ENCODE measurements around the gene IQGAP1.
A peak's percentile ranks its signal among the peaks of the same experiment; 100 is the strongest.

The IQGAP1 gene

GRCh38 chr15:90379263-90379662 lies 8.8 kb upstream of the IQGAP1 start:
- Histone ChIP-seq H3K9me3 (ENCODE audit: insufficient read depth, low read depth, low read length) (peaks cover 11% of the 10 kb centered on the region; the same call in 1 of the 2 replicates), H3K9ac (ENCODE audit: low read depth, low read length) (no peak overlapping the region), H3K4me3 (ENCODE audit: low read length) (no peak overlapping the region), H3K4me1 (ENCODE audit: insufficient read depth, low read length) (no peaks in the 10 kb centered on the region), H3K27me3 (ENCODE audit: insufficient read depth, low read length) (no peaks in the 10 kb centered on the region), H3K36me3 (ENCODE audit: insufficient read depth, low read depth, low read length) (no peaks in the 10 kb centered on the region), H3K27ac (ENCODE audit: low read length) (no peak overlapping the region)

GRCh38 chr15:90381515-90381914 lies 6.5 kb upstream of the IQGAP1 start:
- H3K4me1 ChIP-seq (ENCODE audit: insufficient read depth, low read length): no peaks in the 10 kb centered on the region

GRCh38 chr15:90382320-90382719 lies 5.7 kb upstream of the IQGAP1 start:
- H3K9me3 ChIP-seq (ENCODE audit: insufficient read depth, low read depth, low read length): peaks cover 11% of the 10 kb centered on the region; the same call in 1 of the 2 replicates
- H3K4me3 ChIP-seq (ENCODE audit: low read length): no peak overlapping the region
- H3K27me3 ChIP-seq (ENCODE audit: insufficient read depth, low read length): no peaks in the 10 kb centered on the region
- H3K27ac ChIP-seq (ENCODE audit: low read length): no peak overlapping the region
- H3K36me3 ChIP-seq (ENCODE audit: insufficient read depth, low read depth, low read length): no peaks in the 10 kb centered on the region
- H3K4me1 ChIP-seq (ENCODE audit: insufficient read depth, low read length): no peaks in the 10 kb centered on the region; the same call in 1 of the 2 replicates
- no peak overlapping the region for H3K9ac ChIP-seq (ENCODE audit: low read depth, low read length)

More at GRCh38 chr15:90381515-90381914, 6.5 kb upstream of the IQGAP1 start:
- Histone ChIP-seq H3K27ac (ENCODE audit: low read length) (no peak overlapping the region), H3K9me3 (ENCODE audit: insufficient read depth, low read depth, low read length) (peaks cover 11% of the 10 kb centered on the region; the same call in 1 of the 2 replicates), H3K27me3 (ENCODE audit: insufficient read depth, low read length) (no peaks in the 10 kb centered on the region), H3K36me3 (ENCODE audit: insufficient read depth, low read depth, low read length) (no peaks in the 10 kb centered on the region), H3K4me3 (ENCODE audit: low read length) (no peak overlapping the region), H3K9ac (ENCODE audit: low read depth, low read length) (no peak overlapping the region)

GRCh38 chr15:90386221-90386620 lies 1.8 kb upstream of the IQGAP1 start:
- Histone ChIP-seq H3K36me3 (ENCODE audit: insufficient read depth, low read depth, low read length) (peaks cover 8% of the 10 kb centered on the region), H3K9me3 (ENCODE audit: insufficient read depth, low read depth, low read length) (no peaks in the 10 kb centered on the region), H3K4me3 (ENCODE audit: low read length) (no peak overlapping the region), H3K27ac (ENCODE audit: low read length) (no peak overlapping the region), H3K27me3 (ENCODE audit: insufficient read depth, low read length) (no peaks in the 10 kb centered on the region), H3K4me1 (ENCODE audit: insufficient read depth, low read length) (peaks cover 10% of the 10 kb centered on the region), H3K9ac (ENCODE audit: low read depth, low read length) (no peak overlapping the region)

GRCh38 chr15:90388462-90389380 lies 679 bp downstream of the IQGAP1 start:
- H3K4me3 ChIP-seq (ENCODE audit: low read length): peak overlapping the region; percentile 89
- peaks cover 14% of the 10 kb centered on the region for H3K36me3 ChIP-seq (ENCODE audit: insufficient read depth, low read depth, low read length)
- peaks cover 30% of the 10 kb centered on the region for H3K4me1 ChIP-seq (ENCODE audit: insufficient read depth, low read length)
- H3K27me3 ChIP-seq (ENCODE audit: insufficient read depth, low read length): no peaks in the 10 kb centered on the region
- H3K27ac ChIP-seq (ENCODE audit: low read length): no peak overlapping the region
- no peaks in the 10 kb centered on the region for H3K9me3 ChIP-seq (ENCODE audit: insufficient read depth, low read depth, low read length)
- peak overlapping the region; percentile 87; the same call in 1 of the 2 replicates for H3K9ac ChIP-seq (ENCODE audit: low read depth, low read length)

GRCh38 chr15:90389513-90389912 lies 1.5 kb downstream of the IQGAP1 start:
- no peak overlapping the region; the same call in 1 of the 2 replicates for H3K9ac ChIP-seq (ENCODE audit: low read depth, low read length)
- no peaks in the 10 kb centered on the region for H3K27me3 ChIP-seq (ENCODE audit: insufficient read depth, low read length)
- peaks cover 14% of the 10 kb centered on the region for H3K36me3 ChIP-seq (ENCODE audit: insufficient read depth, low read depth, low read length)
- H3K27ac ChIP-seq (ENCODE audit: low read length): no peak overlapping the region
- peak overlapping the region; percentile 89 for H3K4me3 ChIP-seq (ENCODE audit: low read length)
- no peaks in the 10 kb centered on the region for H3K9me3 ChIP-seq (ENCODE audit: insufficient read depth, low read depth, low read length)
- peaks cover 35% of the 10 kb centered on the region for H3K4me1 ChIP-seq (ENCODE audit: insufficient read depth, low read length)

GRCh38 chr15:90393040-90393439 lies 5.0 kb downstream of the IQGAP1 start:
- H3K4me3 ChIP-seq (ENCODE audit: low read length): no peak overlapping the region

GRCh38 chr15:90394074-90394473 lies 6.0 kb downstream of the IQGAP1 start:
- H3K4me3 ChIP-seq (ENCODE audit: low read length): no peak overlapping the region
- H3K27ac ChIP-seq (ENCODE audit: low read length): no peak overlapping the region
- no peaks in the 10 kb centered on the region for H3K27me3 ChIP-seq (ENCODE audit: insufficient read depth, low read length)
- H3K36me3 ChIP-seq (ENCODE audit: insufficient read depth, low read depth, low read length): peaks cover 14% of the 10 kb centered on the region
- peak overlapping the region; percentile 19; the same call in 1 of the 2 replicates for H3K9ac ChIP-seq (ENCODE audit: low read depth, low read length)
- no peaks in the 10 kb centered on the region for H3K9me3 ChIP-seq (ENCODE audit: insufficient read depth, low read depth, low read length)
- H3K4me1 ChIP-seq (ENCODE audit: insufficient read depth, low read length): peaks cover 40% of the 10 kb centered on the region

More at GRCh38 chr15:90393040-90393439, 5.0 kb downstream of the IQGAP1 start:
- Histone ChIP-seq H3K27ac (ENCODE audit: low read length) (no peak overlapping the region), H3K27me3 (ENCODE audit: insufficient read depth, low read length) (no peaks in the 10 kb centered on the region), H3K4me1 (ENCODE audit: insufficient read depth, low read length) (peaks cover 42% of the 10 kb centered on the region), H3K36me3 (ENCODE audit: insufficient read depth, low read depth, low read length) (peaks cover 14% of the 10 kb centered on the region), H3K9ac (ENCODE audit: low read depth, low read length) (no peak overlapping the region), H3K9me3 (ENCODE audit: insufficient read depth, low read depth, low read length) (no peaks in the 10 kb centered on the region)

GRCh38 chr15:90394748-90395442 lies 6.9 kb downstream of the IQGAP1 start:
- no peak overlapping the region for H3K4me3 ChIP-seq (ENCODE audit: low read length)
- no peaks in the 10 kb centered on the region for H3K27me3 ChIP-seq (ENCODE audit: insufficient read depth, low read length)
- H3K27ac ChIP-seq (ENCODE audit: low read length): peak overlapping the region; percentile 54
- no peaks in the 10 kb centered on the region for H3K9me3 ChIP-seq (ENCODE audit: insufficient read depth, low read depth, low read length)
- H3K9ac ChIP-seq (ENCODE audit: low read depth, low read length): peak overlapping the region; percentile 19; the same call in 1 of the 2 replicates
- peaks cover 46% of the 10 kb centered on the region for H3K4me1 ChIP-seq (ENCODE audit: insufficient read depth, low read length)
- H3K36me3 ChIP-seq (ENCODE audit: insufficient read depth, low read depth, low read length): peaks cover 14% of the 10 kb centered on the region

- no peaks in the 10 kb centered on the region for H3K9me3 ChIP-seq (ENCODE audit: insufficient read depth, low read depth, low read length)
- H3K36me3 ChIP-seq (ENCODE audit: insufficient read depth, low read depth, low read length): peaks cover 6% of the 10 kb centered on the region
- no peak overlapping the region for H3K27ac ChIP-seq (ENCODE audit: low read length)
- no peak overlapping the region for H3K4me3 ChIP-seq (ENCODE audit: low read length)
- H3K9ac ChIP-seq (ENCODE audit: low read depth, low read length): no peak overlapping the region
- no peaks in the 10 kb centered on the region for H3K27me3 ChIP-seq (ENCODE audit: insufficient read depth, low read length)
- peaks cover 57% of the 10 kb centered on the region for H3K4me1 ChIP-seq (ENCODE audit: insufficient read depth, low read length)
Measured at GRCh38 chr15:90396321-90396720, 8.3 kb downstream of the IQGAP1 start.

GRCh38 chr15:90400005-90400758 lies 12.1 kb downstream of the IQGAP1 start:
- H3K36me3 ChIP-seq (ENCODE audit: insufficient read depth, low read depth, low read length): no peaks in the 10 kb centered on the region
- peaks cover 42% of the 10 kb centered on the region for H3K4me1 ChIP-seq (ENCODE audit: insufficient read depth, low read length)
- peak overlapping the region; percentile 39 for H3K4me3 ChIP-seq (ENCODE audit: low read length)
- H3K9me3 ChIP-seq (ENCODE audit: insufficient read depth, low read depth, low read length): no peaks in the 10 kb centered on the region
- H3K27ac ChIP-seq (ENCODE audit: low read length): peak overlapping the region; percentile 30
- H3K27me3 ChIP-seq (ENCODE audit: insufficient read depth, low read length): no peaks in the 10 kb centered on the region
- peak overlapping the region; percentile 47; the same call in 1 of the 2 replicates for H3K9ac ChIP-seq (ENCODE audit: low read depth, low read length)
